ENCODE data around the gene DRG2.

The DRG2 gene

GRCh38 chr17:18119938-18120337 lies 32.2 kb downstream of the DRG2 start:
- no peak for TF ChIP-seq CTCF (IDR thresholded peaks at IDR 0.05; ENCODE audit: insufficient read depth, low read depth, low read length, missing control alignments)
- H3K4me3 ChIP-seq (ENCODE audit: low read depth, low read length), result no peak overlapping the region
- DNase-seq (ENCODE audit: low read depth), result no peak

- no peak for DNase-seq (ENCODE audit: low read depth)
- no peak for TF ChIP-seq CTCF (IDR thresholded peaks at IDR 0.05; ENCODE audit: insufficient read depth, low read depth, low read length, missing control alignments)
- H3K4me3 ChIP-seq (ENCODE audit: low read depth, low read length), result no peak overlapping the region
Observed at GRCh38 chr17:18120461-18121017, 32.8 kb downstream of the DRG2 start.

GRCh38 chr17:18121144-18121910 lies 33.6 kb downstream of the DRG2 start:
- no peak overlapping the region for H3K4me3 ChIP-seq (ENCODE audit: low read depth, low read length)
- DNase-seq (ENCODE audit: low read depth), result no peak

DNA sequence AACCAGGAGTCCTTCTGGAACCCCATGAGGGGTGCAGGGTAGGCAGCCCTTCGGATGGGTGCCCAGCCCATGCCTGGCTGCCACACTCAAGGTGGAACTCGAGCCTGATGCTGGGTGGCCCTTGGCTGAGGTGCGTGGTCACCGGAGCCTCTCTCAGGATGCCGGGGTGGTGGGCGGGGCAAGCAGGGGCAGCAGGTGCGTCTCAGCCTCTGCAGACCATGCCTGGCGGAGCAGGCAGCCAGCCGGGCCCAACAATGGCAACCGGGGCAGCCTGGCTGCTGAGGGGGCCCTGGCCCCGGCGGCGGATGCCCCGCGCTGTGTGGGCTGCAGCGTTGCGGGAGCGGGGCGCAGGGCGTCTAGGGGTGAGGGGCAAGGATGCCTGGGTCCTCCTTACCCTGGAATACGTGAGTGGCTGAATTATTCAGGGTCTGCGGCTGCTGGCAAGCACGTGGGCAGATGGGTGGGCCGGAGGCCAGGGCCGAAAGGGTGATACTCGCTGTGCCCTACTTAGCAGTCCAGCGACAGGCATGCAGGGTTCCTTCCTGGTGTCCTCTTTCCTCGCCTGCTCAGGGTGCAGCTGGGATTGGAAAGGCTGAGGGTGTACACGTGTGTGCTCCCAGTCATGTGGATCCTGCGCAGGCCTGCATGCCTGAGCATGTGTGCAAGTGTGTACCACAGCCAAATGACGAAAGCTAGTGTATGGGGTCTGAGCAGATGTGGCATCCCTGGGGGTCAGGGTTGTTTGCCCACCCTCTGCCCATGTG lies 35.4 kb downstream of the DRG2 start:
- no peak for TF ChIP-seq CTCF (IDR thresholded peaks at IDR 0.05; ENCODE audit: insufficient read depth, low read depth, low read length, missing control alignments)
- H3K4me3 ChIP-seq (ENCODE audit: low read depth, low read length), result no peak overlapping the region
- no peak for DNase-seq (ENCODE audit: low read depth)

More at GRCh38 chr17:18121144-18121910, 33.6 kb downstream of the DRG2 start:
- no peak for TF ChIP-seq CTCF (IDR thresholded peaks at IDR 0.05; ENCODE audit: insufficient read depth, low read depth, low read length, missing control alignments)

DNA sequence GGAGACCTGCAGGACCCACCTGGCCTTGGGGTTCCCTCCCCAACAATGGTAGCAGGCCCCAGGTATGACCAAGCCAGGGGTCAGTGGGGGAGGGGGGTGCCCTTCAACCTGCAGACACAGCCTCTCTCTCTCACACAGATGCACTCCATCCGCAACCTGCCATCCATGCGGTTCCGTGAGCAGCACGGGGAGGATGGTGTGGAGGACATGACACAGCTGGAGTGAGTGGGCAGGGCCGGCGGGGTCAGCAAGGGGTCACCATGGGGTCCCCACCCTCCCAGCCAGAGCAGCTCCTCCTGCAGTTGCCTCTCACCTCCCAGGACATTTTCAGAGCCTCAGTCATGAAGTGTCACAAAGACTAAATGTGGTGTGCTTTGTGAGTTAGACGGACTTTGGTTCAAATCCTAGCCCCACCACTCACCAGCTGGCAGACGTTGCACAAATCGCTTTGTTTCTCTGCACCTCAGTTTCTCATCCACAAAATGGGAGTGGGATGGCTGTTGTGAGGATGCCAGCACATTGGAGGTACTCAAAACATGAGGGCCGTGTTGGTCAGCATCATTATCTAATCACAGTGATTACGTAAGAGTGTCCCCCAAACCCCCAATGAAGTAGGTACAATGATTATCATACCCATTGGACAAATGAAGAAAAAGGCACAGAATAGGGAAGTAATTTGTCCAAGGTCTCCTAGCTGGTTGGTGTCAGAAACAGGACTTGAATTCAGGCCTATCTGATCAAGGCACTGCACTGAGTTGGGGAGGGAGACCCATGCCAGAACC lies 36.8 kb downstream of the DRG2 start:
- H3K4me3 ChIP-seq (ENCODE audit: low read depth, low read length), result no peak overlapping the region
- no peak for TF ChIP-seq CTCF (IDR thresholded peaks at IDR 0.05; ENCODE audit: insufficient read depth, low read depth, low read length, missing control alignments)
- no peak for DNase-seq (ENCODE audit: low read depth)

DNA sequence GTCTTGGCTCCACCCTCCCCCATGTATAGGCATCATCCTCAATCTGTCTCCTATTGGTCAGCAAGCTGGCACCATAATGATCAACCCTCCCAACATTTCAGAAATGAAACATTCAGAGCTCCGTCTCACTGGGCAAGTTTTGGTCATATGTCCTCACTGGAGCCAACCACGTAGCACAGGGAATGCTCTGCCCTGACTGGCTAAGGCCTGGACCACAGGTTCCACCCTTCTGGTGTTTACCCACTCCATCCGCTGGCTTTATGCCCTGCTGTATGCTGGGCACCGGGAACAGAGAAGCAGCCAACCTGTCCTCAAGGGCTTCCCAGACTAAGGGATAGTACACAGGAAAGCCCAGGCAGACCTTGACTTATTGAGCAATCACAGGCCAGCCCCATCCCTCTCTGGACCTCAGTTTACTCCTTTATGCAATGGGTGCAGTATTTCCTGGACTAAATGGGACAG lies 41.3 kb downstream of the DRG2 start:
- TF ChIP-seq CTCF (IDR thresholded peaks at IDR 0.05; ENCODE audit: insufficient read depth, low read depth, low read length, missing control alignments), result no peak
- DNase-seq (ENCODE audit: low read depth), result no peak
- no peak overlapping the region for H3K4me3 ChIP-seq (ENCODE audit: low read depth, low read length)

Measured in GM12865 (cell line).